GM21717 (cell line): ENCODE results near the gene RELCH.
A peak's percentile ranks its signal among the peaks of the same experiment; 100 is the strongest.

ENCODE experiments used
- ATAC-seq: cut with Tn5 transposase; IDR thresholded peaks from one replicate; pipeline ENCODE4 v1.9.1; 2021; ENCODE audit warnings: mild to moderate bottlenecking, moderate library complexity; ENCODE audit not compliant: unreplicated experiment

RELCH gene

GRCh38 chr18:62250475-62250874 lies 63.4 kb downstream of the RELCH start:
- ATAC-seq = no peak

GRCh38 chr18:62258093-62258492 lies 71.0 kb downstream of the RELCH start:
- no peak for ATAC-seq

GRCh38 chr18:62258616-62259015 lies 71.6 kb downstream of the RELCH start:
- no peak for ATAC-seq

- ATAC-seq = no peak
Observed at GRCh38 chr18:62262061-62262460, 75.0 kb downstream of the RELCH start.

- no peak for ATAC-seq
Observed at GRCh38 chr18:62264984-62265383, 77.9 kb downstream of the RELCH start.

- no peak for ATAC-seq
Observed at GRCh38 chr18:62277045-62277444, 90.0 kb downstream of the RELCH start.

GRCh38 chr18:62279561-62279960 lies 92.5 kb downstream of the RELCH start:
- ATAC-seq = no peak

GRCh38 chr18:62280058-62280457 lies 93.0 kb downstream of the RELCH start:
- no peak for ATAC-seq

GRCh38 chr18:62280786-62281185 lies 93.7 kb downstream of the RELCH start:
- ATAC-seq = no peak

- no peak for ATAC-seq
Observed at GRCh38 chr18:62281684-62282083, 94.6 kb downstream of the RELCH start.

- no peak for ATAC-seq
Observed at GRCh38 chr18:62282188-62282629, 95.2 kb downstream of the RELCH start.

GRCh38 chr18:62284637-62285036 lies 97.6 kb downstream of the RELCH start:
- ATAC-seq = no peak

GRCh38 chr18:62285281-62285680 lies 98.2 kb downstream of the RELCH start:
- ATAC-seq = no peak

- ATAC-seq = peak; percentile 49
Observed at GRCh38 chr18:62287781-62288664, 101.0 kb downstream of the RELCH start.

GRCh38 chr18:62288665-62289008 lies 101.6 kb downstream of the RELCH start:
- peak; percentile 73 for ATAC-seq

GRCh38 chr18:62289047-62289446 lies 102.0 kb downstream of the RELCH start:
- peak; percentile 58 for ATAC-seq

- no peak for ATAC-seq
Observed at GRCh38 chr18:62294073-62294472, 107.0 kb downstream of the RELCH start.

GRCh38 chr18:62300359-62300963 lies 113.4 kb downstream of the RELCH start:
- ATAC-seq = no peak

GRCh38 chr18:62301322-62301721 lies 114.3 kb downstream of the RELCH start:
- no peak for ATAC-seq

- ATAC-seq = no peak
Observed at GRCh38 chr18:62312851-62313250, 125.8 kb downstream of the RELCH start.

GRCh38 chr18:62318228-62319180 lies 131.4 kb downstream of the RELCH start:
- ATAC-seq = no peak
